K562 (cell line): Measurements from ENCODE around the gene HLA-DOB. TPM values are rescaled to one million over a fixed set of nuclear protein-coding genes. Genes with fewer than 3 reads are reported as not detected.

Experiments
- ARID1B ChIP-seq: fragments of 450-650 bp; IDR thresholded peaks from 2 replicates; pipeline ENCODE4 v1.6.1; 2016; ENCODE audit warnings: antibody characterized with exemption, mild to moderate bottlenecking, inconsistent platforms
- BDP1 ChIP-seq: IDR thresholded peaks from 3 replicates; pipeline ENCODE4 v1.6.1; 2011; ENCODE audit not compliant: insufficient read length, insufficient read depth
- BRD4 ChIP-seq: fragments of 200-600 bp; sonication (generic); IDR thresholded peaks from 2 replicates; pipeline ENCODE4 v1.6.1; 2017; ENCODE audit warnings: inconsistent platforms
- CHCHD3 ChIP-seq: fragments of 250-450 bp; sonication (Bioruptor Pico); IDR thresholded peaks from 2 replicates; pipeline ENCODE4 v2.1.2; 2022; ENCODE audit warnings: mild to moderate bottlenecking
- CLOCK ChIP-seq: fragments of 250-450 bp; sonication (Bioruptor Pico); IDR thresholded peaks from 2 replicates; pipeline ENCODE4 v1.4.0; 2020; ENCODE audit warnings: mild to moderate bottlenecking, moderate library complexity, borderline replicate concordance
- FOXJ2 ChIP-seq: fragments of 200-800 bp; sonication (Bioruptor generic); IDR thresholded peaks from 2 replicates; pipeline ENCODE4 v1.6.1; 2016; ENCODE audit warnings: missing genetic modification characterization, missing compliant biosample characterization
- KLF1 ChIP-seq: fragments of 450-650 bp; IDR thresholded peaks from 2 replicates; pipeline ENCODE4 v1.6.1; 2016; ENCODE audit warnings: missing genetic modification characterization, missing compliant biosample characterization
- MCM5 ChIP-seq: fragments of 450-650 bp; IDR thresholded peaks from 2 replicates; pipeline ENCODE4 v1.6.1; 2016; ENCODE audit warnings: low read depth
- MECOM ChIP-seq: fragments of 250-450 bp; sonication (Bioruptor Pico); IDR thresholded peaks from 2 replicates; pipeline ENCODE4 v1.8.0; 2022; ENCODE audit warnings: inconsistent platforms
- NCOA1 ChIP-seq: fragments of 450-650 bp; IDR thresholded peaks from 2 replicates; pipeline ENCODE4 v1.6.1; 2016; ENCODE audit warnings: low read depth
- NCOA2 ChIP-seq, 2 experiments: fragments of 450-650 bp; IDR thresholded peaks; 2 replicates each; pipeline ENCODE4 v1.6.1; 2018; ENCODE audit warnings: mild to moderate bottlenecking in 2 of 2, moderate library complexity in 1 of 2; ENCODE audit not compliant: partially characterized antibody in 2 of 2
- PBX2 ChIP-seq, 2 experiments: IDR thresholded peaks in 1 of 2; conservative IDR thresholded peaks in 1 of 2; 2 replicates each; pipeline ENCODE4 v1.6.1; 2016; ENCODE audit warnings: low read depth in 2 of 2, mild to moderate bottlenecking in 1 of 2, missing compliant biosample characterization in 1 of 2, missing genetic modification characterization in 1 of 2, moderate library complexity in 1 of 2
- PHB ChIP-seq: fragments of 250-450 bp; sonication (Bioruptor Pico); IDR thresholded peaks from 2 replicates; pipeline ENCODE4 v1.5.0; 2021
- RUNX1 ChIP-seq: sonication (generic); IDR thresholded peaks from 2 replicates; pipeline ENCODE4 v1.6.1; 2016; ENCODE audit warnings: antibody characterized with exemption, low read depth
- SIX5 ChIP-seq, 2 experiments: IDR thresholded peaks; 2 replicates each; pipeline ENCODE4 v1.6.1; 2011; ENCODE audit warnings: low read length in 2 of 2, borderline replicate concordance in 1 of 2, low read depth in 1 of 2, mild to moderate bottlenecking in 1 of 2, moderate library complexity in 1 of 2; ENCODE audit not compliant: insufficient read depth in 1 of 2
- TSC22D4 ChIP-seq: fragments of 450-650 bp; IDR thresholded peaks from 2 replicates; pipeline ENCODE4 v1.6.1; 2016; ENCODE audit warnings: missing genetic modification characterization, missing biosample characterization, control low read depth
- ZBTB34 ChIP-seq: fragments of 250-450 bp; sonication (Bioruptor Pico); IDR thresholded peaks from 2 replicates; pipeline ENCODE4 v1.8.0; 2021; ENCODE audit warnings: mild to moderate bottlenecking, moderate library complexity
- ZNF217 ChIP-seq: sonication (generic); formaldehyde crosslinking; IDR thresholded peaks from 2 replicates; pipeline ENCODE4 v1.8.0; 2022; ENCODE audit warnings: mild to moderate bottlenecking, missing genetic modification reagents
- ZNF23 ChIP-seq: fragments of 250-450 bp; sonication (Bioruptor Pico); IDR thresholded peaks from 2 replicates; pipeline ENCODE4 v1.4.0; 2020; ENCODE audit warnings: mild to moderate bottlenecking
- ZNF239 ChIP-seq: fragments of 250-450 bp; sonication (Bioruptor Pico); IDR thresholded peaks from 2 replicates; pipeline ENCODE4 v1.4.0; 2020; ENCODE audit warnings: mild to moderate bottlenecking
- ZNF408 ChIP-seq: fragments of 250-450 bp; sonication (Bioruptor Pico); IDR thresholded peaks from 2 replicates; pipeline ENCODE4 v1.4.0; 2020; ENCODE audit warnings: low read depth, mild to moderate bottlenecking, moderate library complexity
- ZNF695 ChIP-seq: fragments of 450-650 bp; formaldehyde crosslinking; IDR thresholded peaks from 2 replicates; pipeline ENCODE4 v1.4.0; 2020; ENCODE audit warnings: mild to moderate bottlenecking, moderate library complexity
- polyA plus RNA-seq, 8 experiments: library from polyadenylated mRNA; depleted of rRNA in 4 of 8; stranded (reverse) in 5 of 8; unstranded in 3 of 8; fragments of >200 nt; fragmentation: Nextera tagmentation in 2 of 8; fragmentation: Illumina TruSeq in 1 of 8; extraction: Ambion mirVana in 2 of 8; extraction: Trizol in 1 of 8; gene quantifications; 2 replicates each; pipeline versions ENCODE4 v1.2.1 to v1.2.3, GENCODE V29; 2011 to 2014; ENCODE audit warnings: inconsistent platforms in 1 of 8, missing spikeins in 1 of 8
- total RNA-seq, 7 experiments: library from RNA; depleted of rRNA in 6 of 7; stranded (reverse); fragments of >200 nt in 6 of 7; fragmentation: Illumina TruSeq in 2 of 7; extraction: Trizol in 2 of 7; gene quantifications; 2 replicates each; pipeline versions ENCODE4 v1.2.1 to v1.2.3, GENCODE V29; 2011 to 2021; ENCODE audit warnings: low replicate concordance in 1 of 7

HLA-DOB gene
- total and polyA plus RNA-seq, 9 of the 15 experiments (the other 6 are each of a cell fraction or from before 2014, with no cell fraction given) = 1.2 to 4.0 (median 2.5) TPM

GRCh38 chr6:32857156-32857891, 40.5 kb upstream of the HLA-DOB start (continued):
- TF ChIP-seq CLOCK (no peak), PHB (no peak), ZNF217 (CRISPR knock-in tag) (no peak), CHCHD3 (CRISPR knock-in tag) (no peak), PBX2 (CRISPR knock-in tag; IDR thresholded peaks at IDR 0.05; ENCODE audit: low read depth) (no peak), PBX2 (tag; conservative IDR thresholded peaks at IDR 0.05; ENCODE audit: low read depth) (peak; percentile 56), RUNX1 (no peak), MCM5 (no peak), TSC22D4 (tag) (no peak), ZBTB34 (CRISPR knock-in tag) (no peak), BRD4 (no peak), ZNF23 (CRISPR knock-in tag) (no peak), ZNF408 (no peak), NCOA2 (IDR thresholded peaks at IDR 0.05; ENCODE audit: partially characterized antibody in 2 of 2) (no peak), ZNF239 (CRISPR knock-in tag) (no peak), MECOM (CRISPR knock-in tag) (no peak), ARID1B (peak; percentile 87), ZNF695 (CRISPR knock-in tag) (no peak), BDP1 (no peak), NCOA1 (no peak), FOXJ2 (tag) (no peak), KLF1 (tag) (no peak), SIX5 (IDR thresholded peaks at IDR 0.05; ENCODE audit: borderline replicate concordance in 1 of 2, insufficient read depth in 1 of 2, low read depth in 1 of 2, low read length in 2 of 2) (no peak)
